ENCODE data around the gene PES1. TPM values are rescaled to one million over a fixed set of nuclear protein-coding genes. Genes with fewer than 3 reads are reported as not detected.

Gene PES1
- total and polyA plus RNA-seq, 3 donors from 2014 or later: 80.3 to 99.4 (median 96.5) TPM

DNA sequence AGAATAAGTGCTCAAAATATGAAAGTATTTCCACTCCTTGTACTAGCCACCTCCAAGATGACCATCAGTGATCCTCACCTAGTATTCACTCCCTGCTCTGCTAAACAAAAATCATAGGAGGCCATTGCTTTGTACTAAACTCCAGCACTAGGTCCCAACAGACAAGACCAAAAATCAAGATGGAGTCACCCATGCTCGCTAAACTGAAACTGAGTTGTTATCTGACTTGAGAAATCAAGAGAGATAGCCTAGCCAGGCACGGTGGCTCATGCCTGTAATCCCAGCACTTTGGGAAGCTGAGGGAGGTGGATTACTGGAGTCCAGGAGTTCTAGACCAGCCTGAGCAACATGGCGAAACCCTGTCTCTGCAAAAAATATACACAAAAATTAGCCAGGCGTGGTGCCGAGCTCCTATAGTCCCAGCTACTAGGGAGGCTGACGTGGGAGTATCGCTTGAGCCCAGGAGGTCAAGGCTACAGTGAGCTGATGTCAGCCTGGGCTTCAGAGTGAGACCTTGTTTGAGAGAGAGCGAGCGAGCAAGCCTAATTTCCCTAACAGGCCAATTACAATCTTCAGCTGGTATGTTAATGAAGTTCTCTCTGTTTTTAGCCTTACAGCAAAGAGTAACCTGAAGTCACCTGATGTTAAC lies 54.5 kb downstream of the PES1 start:
- intact Hi-C loops (cut with DNase I; ENCODE audit: low total_unique reads): no loop called here
- DNase-seq: peak; percentile 59
- Histone ChIP-seq H3K4me1 (peaks cover 11% of the 10 kb centered on the region), H3K36me3 (ENCODE audit: low read depth, missing control alignments) (no peaks in the 10 kb centered on the region), H3K4me3 (no peak overlapping the region), H3K9me3 (no peaks in the 10 kb centered on the region), H3K27ac (peak overlapping the region; percentile 31 to 67), H3K27me3 (no peaks in the 10 kb centered on the region)
- WGBS, 2 donors: 47 to 70% methylated on average over 9 of the region's 9 CpGs
- TF ChIP-seq POLR2A (IDR thresholded peaks at IDR 0.05): no peak
- TF ChIP-seq, protein P1, sequence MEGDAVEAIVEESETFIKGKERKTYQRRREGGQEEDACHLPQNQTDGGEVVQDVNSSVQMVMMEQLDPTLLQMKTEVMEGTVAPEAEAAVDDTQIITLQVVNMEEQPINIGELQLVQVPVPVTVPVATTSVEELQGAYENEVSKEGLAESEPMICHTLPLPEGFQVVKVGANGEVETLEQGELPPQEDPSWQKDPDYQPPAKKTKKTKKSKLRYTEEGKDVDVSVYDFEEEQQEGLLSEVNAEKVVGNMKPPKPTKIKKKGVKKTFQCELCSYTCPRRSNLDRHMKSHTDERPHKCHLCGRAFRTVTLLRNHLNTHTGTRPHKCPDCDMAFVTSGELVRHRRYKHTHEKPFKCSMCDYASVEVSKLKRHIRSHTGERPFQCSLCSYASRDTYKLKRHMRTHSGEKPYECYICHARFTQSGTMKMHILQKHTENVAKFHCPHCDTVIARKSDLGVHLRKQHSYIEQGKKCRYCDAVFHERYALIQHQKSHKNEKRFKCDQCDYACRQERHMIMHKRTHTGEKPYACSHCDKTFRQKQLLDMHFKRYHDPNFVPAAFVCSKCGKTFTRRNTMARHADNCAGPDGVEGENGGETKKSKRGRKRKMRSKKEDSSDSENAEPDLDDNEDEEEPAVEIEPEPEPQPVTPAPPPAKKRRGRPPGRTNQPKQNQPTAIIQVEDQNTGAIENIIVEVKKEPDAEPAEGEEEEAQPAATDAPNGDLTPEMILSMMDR (IDR thresholded peaks at IDR 0.05): no peak

DNA sequence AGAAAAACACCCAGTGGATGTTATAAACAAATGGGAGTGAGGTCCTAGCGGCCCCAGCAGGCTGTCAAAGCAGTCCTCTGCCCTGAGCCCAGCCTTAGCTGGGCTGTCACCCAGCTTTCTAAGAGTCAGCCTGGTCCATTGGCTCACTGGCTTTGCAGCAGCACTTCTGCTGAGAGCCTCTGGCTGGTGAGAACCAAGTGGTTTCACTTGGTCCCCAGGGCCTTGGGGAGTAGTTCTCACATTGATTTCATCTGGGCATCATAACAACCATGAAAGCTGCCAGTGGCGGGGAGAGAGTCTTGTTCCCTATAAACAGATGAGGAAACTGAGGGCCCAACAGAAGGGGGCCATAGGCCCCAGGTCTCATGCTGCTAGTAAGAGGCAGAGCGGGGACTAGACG lies 56.5 kb downstream of the PES1 start:
- DNase-seq: no peak
- TF ChIP-seq POLR2A (IDR thresholded peaks at IDR 0.05): no peak
- TF ChIP-seq, protein P1 (IDR thresholded peaks at IDR 0.05): no peak
- Histone ChIP-seq H3K4me3 (no peak overlapping the region), H3K27ac (no peak overlapping the region), H3K9me3 (no peaks in the 10 kb centered on the region), H3K36me3 (ENCODE audit: low read depth, missing control alignments) (no peaks in the 10 kb centered on the region), H3K4me1 (peaks cover 11% of the 10 kb centered on the region), H3K27me3 (no peaks in the 10 kb centered on the region)
- intact Hi-C loops (cut with DNase I; ENCODE audit: low total_unique reads): no loop called here
- WGBS, 2 donors: 95 to 98% methylated on average over 4 of the region's 4 CpGs

DNA sequence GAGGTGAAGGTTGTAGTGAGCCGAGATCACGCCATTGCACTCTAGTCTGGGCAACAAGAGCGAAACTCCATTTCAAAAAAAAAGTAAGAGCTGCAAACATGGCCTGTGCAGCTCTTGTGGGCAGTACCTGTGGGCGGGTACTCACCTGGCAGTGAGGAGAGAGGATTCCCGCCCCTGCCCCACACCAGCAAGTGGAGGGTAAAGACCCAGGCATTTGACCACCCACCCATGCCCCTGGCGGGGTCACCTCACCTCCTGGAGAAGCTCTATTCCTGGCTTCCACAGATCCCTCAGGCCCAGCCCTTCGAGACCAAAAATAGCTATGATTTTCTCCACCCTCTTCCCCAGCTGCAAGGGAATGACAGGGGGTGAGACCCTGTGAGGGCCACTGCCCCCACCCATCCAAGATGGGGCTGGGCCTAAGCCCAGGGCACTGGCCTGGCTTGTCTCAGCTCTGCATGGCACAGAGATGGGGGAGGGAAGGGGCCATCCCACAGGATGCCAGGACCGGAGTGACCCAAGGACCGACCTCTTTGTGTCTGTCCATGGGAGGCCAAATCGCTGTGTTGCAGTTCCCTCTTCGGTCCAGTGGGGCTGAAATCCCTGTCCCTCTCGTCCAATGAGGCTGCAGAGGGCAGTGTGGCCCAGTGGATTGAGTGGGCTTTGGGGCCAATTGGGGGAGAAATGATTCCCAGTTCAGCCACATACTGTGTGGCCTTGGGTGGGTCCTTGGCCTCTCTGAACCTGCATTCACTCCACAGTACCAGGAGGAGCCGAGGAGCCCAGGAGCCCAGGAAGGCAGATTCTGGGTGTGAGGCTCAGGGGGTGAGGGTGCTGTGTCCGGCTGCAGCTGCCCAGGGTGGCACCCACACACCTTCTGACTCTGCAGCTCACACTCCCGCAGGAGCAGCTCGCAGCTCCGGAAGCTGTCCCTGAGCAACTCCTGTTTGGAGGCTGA lies 59.8 kb downstream of the PES1 start:
- H3K27me3 ChIP-seq: no peaks in the 10 kb centered on the region
- no peaks in the 10 kb centered on the region for H3K4me1 ChIP-seq
- no peak for DNase-seq
- no peaks in the 10 kb centered on the region for H3K9me3 ChIP-seq
- no peak overlapping the region for H3K4me3 ChIP-seq
- no peak overlapping the region for H3K27ac ChIP-seq
- intact Hi-C loops (cut with DNase I; ENCODE audit: low total_unique reads): no loop called here
- no peak for TF ChIP-seq POLR2A (IDR thresholded peaks at IDR 0.05)
- no peaks in the 10 kb centered on the region for H3K36me3 ChIP-seq (ENCODE audit: low read depth, missing control alignments)
- 89 to 90% methylated on average over 13 to 17 of the region's 17 CpGs for WGBS, 2 donors

DNA sequence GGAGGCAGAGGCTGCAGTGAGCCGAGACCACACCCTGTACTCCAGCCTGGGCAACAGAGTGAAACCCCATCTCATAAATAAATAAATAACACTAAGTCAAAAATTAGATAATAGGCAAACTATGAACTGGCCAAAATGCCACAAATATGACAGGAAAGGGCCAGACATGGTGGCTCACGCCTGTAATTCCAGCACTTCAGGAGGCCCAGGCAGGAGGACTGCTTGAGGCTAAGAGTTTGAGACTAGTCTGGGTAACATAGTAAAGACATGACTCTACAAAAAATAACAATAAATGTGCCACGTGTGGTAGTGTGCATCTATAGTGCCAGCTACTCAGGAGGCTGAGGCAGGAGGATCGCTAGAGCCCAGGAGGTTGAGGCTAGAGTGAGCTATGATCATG lies 65.1 kb downstream of the PES1 start:
- intact Hi-C loops (cut with DNase I; ENCODE audit: low total_unique reads): no loop called here
- TF ChIP-seq POLR2A (IDR thresholded peaks at IDR 0.05): no peak
- TF ChIP-seq, protein P1 (IDR thresholded peaks at IDR 0.05): no peak
- Histone ChIP-seq H3K4me1 (no peaks in the 10 kb centered on the region), H3K9me3 (no peaks in the 10 kb centered on the region), H3K36me3 (ENCODE audit: low read depth, missing control alignments) (no peaks in the 10 kb centered on the region), H3K4me3 (no peak overlapping the region), H3K27me3 (no peaks in the 10 kb centered on the region), H3K27ac (no peak overlapping the region)
- WGBS, 2 donors: 86 to 87% methylated on average over 4 of the region's 4 CpGs
- no peak for DNase-seq

Other genes starting within 250 kb of the PES1 start
- gene SF3A1, start 235.0 kb downstream of the PES1 start, total RNA-seq: 100 to 1,000 TPM; 159 to 174 TPM
- gene SF3A1, start 235.0 kb downstream of the PES1 start, polyA plus RNA-seq (ENCODE audit: insufficient read depth, low read depth, low replicate concordance): 272 TPM
- gene CCDC157, start 234.9 kb downstream of the PES1 start, total RNA-seq: 10 to 100 TPM; 70.1 to 81.9 TPM
- gene CCDC157, start 234.9 kb downstream of the PES1 start, polyA plus RNA-seq (ENCODE audit: insufficient read depth, low read depth, low replicate concordance): 69.2 TPM
- gene RNF215, start 204.5 kb downstream of the PES1 start, total RNA-seq: 10 to 100 TPM; 20.9 to 24.6 TPM
- gene RNF215, start 204.5 kb downstream of the PES1 start, polyA plus RNA-seq (ENCODE audit: insufficient read depth, low read depth, low replicate concordance): 18.2 TPM
- gene SEC14L2, start 194.9 kb downstream of the PES1 start, total RNA-seq: 1 to 10 TPM; 2.2 to 3.5 TPM
- 4.7 TPM for gene SEC14L2, start 194.9 kb downstream of the PES1 start, polyA plus RNA-seq (ENCODE audit: insufficient read depth, low read depth, low replicate concordance)
- gene MTFP1, start 166.1 kb downstream of the PES1 start, total RNA-seq: 10 to 100 TPM in 1 of 2 donors, 1 to 10 TPM in 1; 9.3 to 13.2 TPM
- 5.7 TPM for gene MTFP1, start 166.1 kb downstream of the PES1 start, polyA plus RNA-seq (ENCODE audit: insufficient read depth, low read depth, low replicate concordance)
- under 1 TPM; 0.24 to 0.25 TPM for gene SEC14L3, start 119.9 kb downstream of the PES1 start, total RNA-seq
- gene SEC14L3, start 119.9 kb downstream of the PES1 start, polyA plus RNA-seq (ENCODE audit: insufficient read depth, low read depth, low replicate concordance): 0.28 TPM
- gene SEC14L4, start 86.2 kb downstream of the PES1 start, total RNA-seq: 10 to 100 TPM; 27.6 to 28.8 TPM
- 11.5 TPM for gene SEC14L4, start 86.2 kb downstream of the PES1 start, polyA plus RNA-seq (ENCODE audit: insufficient read depth, low read depth, low replicate concordance)
- 10 to 100 TPM; 17.0 to 28.2 TPM for gene SEC14L6, start 45.2 kb downstream of the PES1 start, total RNA-seq
- 12.3 TPM for gene SEC14L6, start 45.2 kb downstream of the PES1 start, polyA plus RNA-seq (ENCODE audit: insufficient read depth, low read depth, low replicate concordance)
- 10 to 100 TPM; 11.3 to 18.5 TPM for gene GAL3ST1, start 17.2 kb downstream of the PES1 start, total RNA-seq
- 4.2 TPM for gene GAL3ST1, start 17.2 kb downstream of the PES1 start, polyA plus RNA-seq (ENCODE audit: insufficient read depth, low read depth, low replicate concordance)
- 10 to 100 TPM; 40.6 to 40.7 TPM for gene TCN2, start 15.3 kb upstream of the PES1 start, total RNA-seq
- 30.5 TPM for gene TCN2, start 15.3 kb upstream of the PES1 start, polyA plus RNA-seq (ENCODE audit: insufficient read depth, low read depth, low replicate concordance)
- gene SLC35E4, start 43.9 kb upstream of the PES1 start, total RNA-seq: 10 to 100 TPM; 11.6 TPM
- 35.9 TPM for gene SLC35E4, start 43.9 kb upstream of the PES1 start, polyA plus RNA-seq (ENCODE audit: insufficient read depth, low read depth, low replicate concordance)
- 10 to 100 TPM; 29.2 to 42.4 TPM for gene DUSP18, start 76.0 kb upstream of the PES1 start, total RNA-seq
- gene DUSP18, start 76.0 kb upstream of the PES1 start, polyA plus RNA-seq (ENCODE audit: insufficient read depth, low read depth, low replicate concordance): 53.9 TPM
- gene OSBP2, start 103.0 kb upstream of the PES1 start, total RNA-seq: 10 to 100 TPM; 39.5 to 45.4 TPM
- 68.0 TPM for gene OSBP2, start 103.0 kb upstream of the PES1 start, polyA plus RNA-seq (ENCODE audit: insufficient read depth, low read depth, low replicate concordance)

Data from testis (tissue), 3 donors.